ENCODE results near the gene MCU. TPM values are rescaled to one million over a fixed set of nuclear protein-coding genes. Genes with fewer than 3 reads are reported as not detected.

The MCU gene
- total RNA-seq, 1 donor from 2014 or later, result 66.3 TPM

GRCh38 chr10:72742797-72743196, 50.9 kb downstream of the MCU start:
- H3K9me3 Mint-ChIP-seq, result peaks cover 3% of the 10 kb centered on the region
- no peak overlapping the region for H3K4me2 ChIP-seq
- no peak overlapping the region for H3K27ac Mint-ChIP-seq
- H3K4me1 Mint-ChIP-seq, result peaks cover 46% of the 10 kb centered on the region
- H3K9me3 ChIP-seq (ENCODE audit: low read depth), result no peaks in the 10 kb centered on the region
- H4K20me1 ChIP-seq (ENCODE audit: low read depth), result peaks cover 9% of the 10 kb centered on the region
- peaks cover 30% of the 10 kb centered on the region for H3K4me1 ChIP-seq
- no peak for DNase-seq (ENCODE audit: low spot score)
- H3K9ac ChIP-seq, result no peak overlapping the region
- H3K36me3 ChIP-seq, result no peaks in the 10 kb centered on the region
- no peak overlapping the region for H3K4me3 Mint-ChIP-seq
- H2AFZ ChIP-seq (replicated peaks), result no peak overlapping the region
- H3K27me3 ChIP-seq, result no peaks in the 10 kb centered on the region
- no peaks in the 10 kb centered on the region for H3K27me3 Mint-ChIP-seq (ENCODE audit: insufficient read depth, low read depth)
- no peak for TF ChIP-seq EZH2 (IDR thresholded peaks at IDR 0.05)
- TF ChIP-seq EZH2phosphoT487 (IDR thresholded peaks at IDR 0.05), result no peak
- peaks cover 84% of the 10 kb centered on the region for H3K79me2 ChIP-seq (ENCODE audit: low read depth)
- peaks cover 15% of the 10 kb centered on the region for H3F3A ChIP-seq (ENCODE audit: low read depth)
- no peaks in the 10 kb centered on the region for H3K36me3 Mint-ChIP-seq
- no peak overlapping the region for H3K27ac ChIP-seq
- H3K4me3 ChIP-seq, result no peak overlapping the region

- Histone ChIP-seq H2AFZ (replicated peaks) (no peak overlapping the region), H3F3A (ENCODE audit: low read depth) (peaks cover 15% of the 10 kb centered on the region), H3K4me1 (peaks cover 30% of the 10 kb centered on the region), H3K9me3 (ENCODE audit: low read depth) (no peaks in the 10 kb centered on the region), H4K20me1 (ENCODE audit: low read depth) (peaks cover 9% of the 10 kb centered on the region), H3K27me3 (no peaks in the 10 kb centered on the region), H3K4me2 (peak overlapping the region; percentile 71), H3K9ac (no peak overlapping the region), H3K4me3 (peak overlapping the region; percentile 12), H3K36me3 (no peaks in the 10 kb centered on the region), H3K27ac (peak overlapping the region; percentile 89), H3K79me2 (ENCODE audit: low read depth) (peaks cover 86% of the 10 kb centered on the region)
- peaks cover 37% of the 10 kb centered on the region for H3K4me1 Mint-ChIP-seq
- DNase-seq (ENCODE audit: low spot score), result peak; percentile 57
- H3K36me3 Mint-ChIP-seq, result no peaks in the 10 kb centered on the region
- H3K4me3 Mint-ChIP-seq, result no peak overlapping the region
- no peaks in the 10 kb centered on the region for H3K27me3 Mint-ChIP-seq (ENCODE audit: insufficient read depth, low read depth)
- TF ChIP-seq CTCF (IDR thresholded peaks at IDR 0.05), result no peak
- no peak for TF ChIP-seq EZH2 (IDR thresholded peaks at IDR 0.05)
- no peak for TF ChIP-seq EZH2phosphoT487 (IDR thresholded peaks at IDR 0.05)
- H3K9me3 Mint-ChIP-seq, result peaks cover 3% of the 10 kb centered on the region
- H3K27ac Mint-ChIP-seq, result peak overlapping the region; percentile 47
These were observed 52.6 kb downstream of the MCU start for GRCh38 chr10:72744566-72744965.

- peaks cover 34% of the 10 kb centered on the region for H3K4me1 Mint-ChIP-seq
- H3F3A ChIP-seq (ENCODE audit: low read depth), result peaks cover 15% of the 10 kb centered on the region
- no peaks in the 10 kb centered on the region for H3K27me3 ChIP-seq
- TF ChIP-seq CTCF (IDR thresholded peaks at IDR 0.05) (no peak), EZH2phosphoT487 (IDR thresholded peaks at IDR 0.05) (no peak), EZH2 (IDR thresholded peaks at IDR 0.05) (no peak)
- peaks cover 25% of the 10 kb centered on the region for H3K4me1 ChIP-seq
- H3K36me3 ChIP-seq, result no peaks in the 10 kb centered on the region
- no peak overlapping the region for H3K4me3 Mint-ChIP-seq
- H3K9me3 ChIP-seq (ENCODE audit: low read depth), result no peaks in the 10 kb centered on the region
- H4K20me1 ChIP-seq (ENCODE audit: low read depth), result peaks cover 12% of the 10 kb centered on the region
- no peak for DNase-seq (ENCODE audit: low spot score)
- no peak overlapping the region for H3K4me3 ChIP-seq
- H3K79me2 ChIP-seq (ENCODE audit: low read depth), result peaks cover 79% of the 10 kb centered on the region
- H3K9me3 Mint-ChIP-seq, result peaks cover 3% of the 10 kb centered on the region
- H3K27me3 Mint-ChIP-seq (ENCODE audit: insufficient read depth, low read depth), result no peaks in the 10 kb centered on the region
- H3K9ac ChIP-seq, result no peak overlapping the region
- H3K27ac Mint-ChIP-seq, result peak overlapping the region; percentile 89
- H3K4me2 ChIP-seq, result no peak overlapping the region
- H3K36me3 Mint-ChIP-seq, result no peaks in the 10 kb centered on the region
- H3K27ac ChIP-seq, result peak overlapping the region; percentile 71
- H2AFZ ChIP-seq (replicated peaks), result no peak overlapping the region
These were observed 54.8 kb downstream of the MCU start for GRCh38 chr10:72746426-72747363.

GRCh38 chr10:72747521-72747920, 55.6 kb downstream of the MCU start:
- H3F3A ChIP-seq (ENCODE audit: low read depth), result peaks cover 15% of the 10 kb centered on the region
- Mint-ChIP-seq H3K27ac (no peak overlapping the region), H3K27me3 (ENCODE audit: insufficient read depth, low read depth) (no peaks in the 10 kb centered on the region), H3K4me1 (peaks cover 34% of the 10 kb centered on the region), H3K4me3 (no peak overlapping the region), H3K9me3 (peaks cover 3% of the 10 kb centered on the region), H3K36me3 (no peaks in the 10 kb centered on the region)
- no peak overlapping the region for H3K9ac ChIP-seq
- no peak for DNase-seq (ENCODE audit: low spot score)
- H2AFZ ChIP-seq (replicated peaks), result no peak overlapping the region
- TF ChIP-seq EZH2 (IDR thresholded peaks at IDR 0.05) (no peak), CTCF (IDR thresholded peaks at IDR 0.05) (no peak), EZH2phosphoT487 (IDR thresholded peaks at IDR 0.05) (no peak)
- H3K36me3 ChIP-seq, result no peaks in the 10 kb centered on the region
- H3K4me3 ChIP-seq, result no peak overlapping the region
- no peaks in the 10 kb centered on the region for H3K9me3 ChIP-seq (ENCODE audit: low read depth)
- H3K27me3 ChIP-seq, result no peaks in the 10 kb centered on the region
- no peak overlapping the region for H3K27ac ChIP-seq
- peaks cover 25% of the 10 kb centered on the region for H3K4me1 ChIP-seq
- peaks cover 12% of the 10 kb centered on the region for H4K20me1 ChIP-seq (ENCODE audit: low read depth)
- peaks cover 72% of the 10 kb centered on the region for H3K79me2 ChIP-seq (ENCODE audit: low read depth)
- no peak overlapping the region for H3K4me2 ChIP-seq

Data from neural progenitor cell (in vitro differentiated cells).